Measurements from ENCODE around the gene GFAP. TPM values are rescaled to one million over a fixed set of nuclear protein-coding genes. Genes with fewer than 3 reads are reported as not detected.

GFAP gene
- total RNA-seq, 4 donors from 2014 or later, result 1.6 to 37.2 (median 7.3) TPM

DNA sequence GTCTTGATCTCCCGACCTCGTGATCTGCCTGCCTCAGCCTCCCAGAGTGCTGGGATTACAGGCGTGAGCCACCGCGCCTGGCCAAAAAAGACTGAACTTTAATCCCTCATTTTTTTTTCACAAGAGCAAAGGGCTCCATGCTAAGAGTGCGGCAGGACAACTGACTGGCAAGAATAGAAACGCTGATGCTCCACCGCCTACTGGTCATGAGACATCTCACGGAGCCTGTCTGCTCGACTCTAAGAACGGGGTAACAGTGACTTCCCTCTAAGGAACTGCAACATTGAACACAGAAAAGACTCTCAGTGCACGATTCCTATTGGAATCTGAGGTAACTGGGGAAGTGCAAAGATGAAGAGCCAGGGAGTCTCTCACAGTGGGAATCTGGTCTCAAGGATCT lies 43.7 kb downstream of the GFAP start:
- WGBS, 2 donors, result 92 to 96% methylated on average over 12 of the region's 12 CpGs
- Histone ChIP-seq H3K4me3 (no peak overlapping the region), H3K27me3 (no peaks in the 10 kb centered on the region), H3K36me3 (peaks cover 0 to 97% (median 10%) of the 10 kb centered on the region in 3 donors), H3K27ac (no peak overlapping the region), H3K9me3 (no peaks in the 10 kb centered on the region), H3K4me1 (no peaks in the 10 kb centered on the region)
- TF ChIP-seq, protein P1, sequence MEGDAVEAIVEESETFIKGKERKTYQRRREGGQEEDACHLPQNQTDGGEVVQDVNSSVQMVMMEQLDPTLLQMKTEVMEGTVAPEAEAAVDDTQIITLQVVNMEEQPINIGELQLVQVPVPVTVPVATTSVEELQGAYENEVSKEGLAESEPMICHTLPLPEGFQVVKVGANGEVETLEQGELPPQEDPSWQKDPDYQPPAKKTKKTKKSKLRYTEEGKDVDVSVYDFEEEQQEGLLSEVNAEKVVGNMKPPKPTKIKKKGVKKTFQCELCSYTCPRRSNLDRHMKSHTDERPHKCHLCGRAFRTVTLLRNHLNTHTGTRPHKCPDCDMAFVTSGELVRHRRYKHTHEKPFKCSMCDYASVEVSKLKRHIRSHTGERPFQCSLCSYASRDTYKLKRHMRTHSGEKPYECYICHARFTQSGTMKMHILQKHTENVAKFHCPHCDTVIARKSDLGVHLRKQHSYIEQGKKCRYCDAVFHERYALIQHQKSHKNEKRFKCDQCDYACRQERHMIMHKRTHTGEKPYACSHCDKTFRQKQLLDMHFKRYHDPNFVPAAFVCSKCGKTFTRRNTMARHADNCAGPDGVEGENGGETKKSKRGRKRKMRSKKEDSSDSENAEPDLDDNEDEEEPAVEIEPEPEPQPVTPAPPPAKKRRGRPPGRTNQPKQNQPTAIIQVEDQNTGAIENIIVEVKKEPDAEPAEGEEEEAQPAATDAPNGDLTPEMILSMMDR (IDR thresholded peaks at IDR 0.05), result no peak
- TF ChIP-seq EP300 (IDR thresholded peaks at IDR 0.05) (no peak), POLR2A (IDR thresholded peaks at IDR 0.05) (no peak)
- DNase-seq (ENCODE audit: low spot score in 2 of 2), result no peak

DNA sequence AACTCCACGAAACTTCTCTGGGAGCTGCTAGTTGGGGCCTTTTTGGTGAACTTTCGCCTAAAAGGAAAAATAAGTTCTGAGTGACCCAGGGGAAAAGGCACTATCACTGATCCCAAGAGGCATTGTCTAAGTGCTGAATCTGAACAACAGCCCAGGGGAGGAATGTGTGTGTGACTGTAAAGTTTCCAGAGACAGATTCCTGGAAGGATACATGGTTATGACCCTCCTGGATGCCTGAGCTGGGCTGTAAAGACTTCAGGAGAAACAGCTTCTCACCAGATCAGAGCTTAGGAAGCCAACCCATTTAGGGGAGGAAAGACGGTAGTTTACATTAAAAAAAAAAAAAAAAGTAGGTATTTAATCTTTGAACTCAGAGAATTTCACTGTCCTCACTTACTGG lies 47.5 kb downstream of the GFAP start:
- no peak overlapping the region for H3K27ac ChIP-seq
- H3K9me3 ChIP-seq, result no peaks in the 10 kb centered on the region
- H3K27me3 ChIP-seq, result no peaks in the 10 kb centered on the region
- TF ChIP-seq EP300 (IDR thresholded peaks at IDR 0.05), result no peak
- TF ChIP-seq, protein P1 (IDR thresholded peaks at IDR 0.05), result no peak
- TF ChIP-seq POLR2A (IDR thresholded peaks at IDR 0.05), result no peak
- 68 to 86% methylated on average over 3 of the region's 3 CpGs for WGBS, 2 donors
- H3K4me3 ChIP-seq, result no peak overlapping the region
- no peaks in the 10 kb centered on the region for H3K4me1 ChIP-seq
- H3K36me3 ChIP-seq, result peaks cover 0 to 92% (median 16%) of the 10 kb centered on the region in 3 donors
- DNase-seq (ENCODE audit: low spot score in 2 of 2), result no peak

DNA sequence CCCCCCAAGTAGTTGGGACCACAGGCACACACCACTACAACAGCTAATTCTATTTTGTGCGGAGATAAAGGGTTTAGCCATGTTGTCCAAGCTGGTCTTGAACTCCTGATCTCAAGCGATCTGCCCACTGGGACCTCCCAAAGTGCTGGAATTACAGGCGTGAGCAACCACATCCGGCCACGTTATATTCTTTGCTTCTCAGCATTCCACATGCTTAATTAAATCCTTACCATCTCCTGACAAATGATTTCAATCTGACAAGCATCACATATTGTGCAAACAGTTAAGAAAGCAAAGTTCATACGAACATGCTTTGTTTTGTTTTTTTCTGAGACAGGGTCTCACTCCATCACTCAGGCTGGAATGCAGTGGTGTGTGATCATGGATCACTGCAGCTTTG lies 49.4 kb downstream of the GFAP start:
- WGBS, 2 donors, result 78 to 79% methylated on average over 6 of the region's 6 CpGs
- Histone ChIP-seq H3K4me3 (no peak overlapping the region), H3K4me1 (no peaks in the 10 kb centered on the region), H3K27ac (no peak overlapping the region), H3K36me3 (peaks cover 0 to 92% (median 15%) of the 10 kb centered on the region in 3 donors), H3K27me3 (no peaks in the 10 kb centered on the region), H3K9me3 (no peaks in the 10 kb centered on the region)
- DNase-seq (ENCODE audit: low spot score in 2 of 2), result no peak
- TF ChIP-seq EP300 (IDR thresholded peaks at IDR 0.05) (no peak), POLR2A (IDR thresholded peaks at IDR 0.05) (no peak)
- TF ChIP-seq, protein P1 (IDR thresholded peaks at IDR 0.05), result no peak

DNA sequence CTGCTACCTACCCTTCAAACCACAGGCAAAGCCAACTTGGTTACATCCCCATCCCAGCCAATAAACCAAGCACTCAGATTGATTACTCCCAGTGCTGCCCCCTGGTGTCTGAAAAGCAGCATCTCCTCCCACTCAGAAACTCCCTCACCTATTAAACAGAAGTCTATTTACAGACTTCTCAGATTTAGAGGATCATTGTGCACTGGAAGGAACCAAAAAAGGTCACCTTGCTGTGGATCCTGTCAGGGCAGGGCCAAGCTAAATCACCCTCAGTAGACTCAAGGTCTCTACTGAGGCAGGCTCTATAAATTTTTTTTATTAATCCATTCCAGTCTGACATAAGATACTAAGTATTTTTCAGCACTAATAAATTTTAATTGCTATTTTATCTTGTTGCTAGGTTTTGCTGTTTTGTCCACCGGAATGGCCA lies 50.1 kb downstream of the GFAP start:
- H3K4me1 ChIP-seq, result no peaks in the 10 kb centered on the region
- TF ChIP-seq EP300 (IDR thresholded peaks at IDR 0.05), result no peak
- TF ChIP-seq POLR2A (IDR thresholded peaks at IDR 0.05), result no peak
- TF ChIP-seq, protein P1 (IDR thresholded peaks at IDR 0.05), result peak; percentile 79 to 85 (median 83)
- H3K27ac ChIP-seq, result no peak overlapping the region
- no peaks in the 10 kb centered on the region for H3K27me3 ChIP-seq
- no peak overlapping the region for H3K4me3 ChIP-seq
- no peaks in the 10 kb centered on the region for H3K9me3 ChIP-seq
- WGBS, 2 donors, result 47 to 56% methylated on average over 1 of the region's 1 CpG
- DNase-seq (ENCODE audit: low spot score in 2 of 2), result peak; percentile 31 to 72
- H3K36me3 ChIP-seq, result peaks cover 0 to 92% (median 22%) of the 10 kb centered on the region in 3 donors

DNA sequence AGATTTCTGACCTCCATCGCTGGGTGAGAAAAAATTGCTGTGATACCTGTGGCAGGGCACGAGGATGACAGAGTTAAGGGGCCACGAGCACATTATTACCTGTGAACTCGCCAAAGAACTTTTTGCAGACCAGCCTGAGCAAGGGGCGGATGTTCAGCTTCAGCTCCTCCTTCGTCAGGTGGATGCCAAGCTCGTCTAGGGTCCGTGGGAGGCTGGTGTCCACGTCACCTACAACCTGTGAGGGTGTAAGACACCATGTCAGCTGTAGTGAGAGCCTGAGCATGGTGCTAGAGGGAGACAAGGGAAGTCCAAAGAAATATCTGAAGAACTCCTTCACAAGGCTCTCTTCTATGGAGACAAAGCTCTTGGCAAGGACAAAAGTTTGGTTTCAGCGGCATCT lies 50.5 kb downstream of the GFAP start:
- H3K36me3 ChIP-seq, result peaks cover 0 to 92% (median 26%) of the 10 kb centered on the region in 3 donors
- no peaks in the 10 kb centered on the region for H3K4me1 ChIP-seq
- 68% methylated on average over 10 of the region's 10 CpGs for WGBS, 2 donors
- H3K27ac ChIP-seq, result no peak overlapping the region
- no peaks in the 10 kb centered on the region for H3K9me3 ChIP-seq
- no peak for TF ChIP-seq POLR2A (IDR thresholded peaks at IDR 0.05)
- TF ChIP-seq, protein P1 (IDR thresholded peaks at IDR 0.05), result no peak
- TF ChIP-seq EP300 (IDR thresholded peaks at IDR 0.05), result no peak
- no peak for DNase-seq (ENCODE audit: low spot score in 2 of 2)
- H3K4me3 ChIP-seq, result no peak overlapping the region
- no peaks in the 10 kb centered on the region for H3K27me3 ChIP-seq
